Fibroblast of skin of back (primary cell): ENCODE data around the gene PAX4.

ENCODE experiments used
- DNase-seq: peaks from one replicate; pipeline ENCODE4 v3.0.0-alpha.2; 2013

The PAX4 gene

DNA sequence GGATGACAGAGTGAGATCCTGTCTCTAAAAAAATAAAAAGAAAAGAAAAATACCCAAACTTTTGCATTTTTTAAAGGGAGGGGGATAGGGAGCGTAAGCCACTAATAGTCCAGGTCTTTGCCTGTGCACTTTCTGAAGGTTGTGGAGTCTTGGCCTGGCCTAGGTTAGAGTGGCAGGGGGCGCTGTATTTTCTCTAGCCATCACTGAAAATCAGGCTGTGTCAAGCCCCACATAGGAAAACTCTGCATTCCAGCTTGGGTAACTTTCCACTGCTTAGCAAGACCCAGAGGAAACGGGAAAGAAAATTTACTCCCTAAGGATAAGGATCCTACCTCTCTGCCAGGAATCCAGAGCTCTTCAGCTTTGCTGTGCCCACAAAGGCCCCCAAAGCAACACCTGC is 10.5 kb upstream of the PAX4 start:
- DNase-seq, result no peak

DNA sequence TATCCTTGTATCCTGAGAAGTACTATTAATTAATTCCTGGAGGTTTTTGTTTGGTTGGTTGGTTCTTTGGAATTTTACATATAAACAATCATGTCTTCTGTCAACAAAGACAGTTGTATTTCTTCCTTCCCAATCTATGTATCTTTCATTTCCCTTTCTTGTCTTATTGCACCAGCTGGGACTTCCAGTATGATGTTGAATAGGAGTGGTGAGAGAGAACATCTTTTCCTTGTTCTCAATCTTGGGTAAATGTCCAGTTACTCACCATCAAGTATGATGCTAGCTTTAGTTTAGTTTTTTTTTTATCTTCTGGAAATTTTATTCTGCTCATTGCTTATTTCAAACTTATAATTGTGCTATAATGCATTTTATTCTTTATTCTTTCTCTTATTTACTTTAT is 7.4 kb upstream of the PAX4 start:
- no peak for DNase-seq

DNA sequence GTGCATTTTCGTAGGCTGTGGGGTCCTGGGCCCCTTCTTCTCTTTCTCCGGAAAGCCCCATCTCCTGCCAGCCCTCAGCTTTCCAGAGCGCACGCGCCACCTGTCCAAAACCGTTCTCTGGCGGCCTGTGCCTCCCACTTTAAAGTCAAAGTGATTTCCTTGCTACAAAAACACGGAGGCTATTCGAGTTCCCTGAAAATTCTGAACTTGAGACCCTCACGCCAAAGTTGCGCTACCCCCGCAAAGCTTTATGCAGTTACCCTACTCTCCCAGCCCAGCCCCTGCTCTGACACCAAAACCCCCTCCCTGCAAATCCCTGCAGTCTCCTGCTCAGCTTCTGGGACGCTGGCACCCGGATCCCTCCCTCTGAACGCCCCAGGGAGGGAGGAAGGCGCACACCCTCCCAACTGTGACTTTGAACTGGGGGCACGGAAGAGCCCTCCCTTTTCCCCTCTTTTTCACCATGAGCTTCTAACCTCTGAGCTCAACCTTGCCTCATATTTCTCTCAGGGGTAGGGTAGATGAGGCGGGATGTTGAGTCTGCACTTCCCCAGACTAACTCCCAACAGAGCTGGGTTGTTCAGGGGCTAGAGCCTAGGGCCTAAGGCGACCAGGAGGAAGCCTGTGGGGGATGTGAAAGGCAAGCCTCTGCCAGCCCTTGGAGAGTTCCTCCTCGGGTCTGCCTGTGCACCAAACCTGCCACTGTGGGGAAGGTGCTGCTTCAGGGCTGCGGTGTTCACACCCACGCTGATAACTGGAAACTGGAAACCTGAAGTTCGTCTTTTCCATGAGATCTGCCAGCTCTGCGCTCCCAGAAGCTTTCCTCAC is 2.7 kb upstream of the PAX4 start:
- DNase-seq, result no peak

DNA sequence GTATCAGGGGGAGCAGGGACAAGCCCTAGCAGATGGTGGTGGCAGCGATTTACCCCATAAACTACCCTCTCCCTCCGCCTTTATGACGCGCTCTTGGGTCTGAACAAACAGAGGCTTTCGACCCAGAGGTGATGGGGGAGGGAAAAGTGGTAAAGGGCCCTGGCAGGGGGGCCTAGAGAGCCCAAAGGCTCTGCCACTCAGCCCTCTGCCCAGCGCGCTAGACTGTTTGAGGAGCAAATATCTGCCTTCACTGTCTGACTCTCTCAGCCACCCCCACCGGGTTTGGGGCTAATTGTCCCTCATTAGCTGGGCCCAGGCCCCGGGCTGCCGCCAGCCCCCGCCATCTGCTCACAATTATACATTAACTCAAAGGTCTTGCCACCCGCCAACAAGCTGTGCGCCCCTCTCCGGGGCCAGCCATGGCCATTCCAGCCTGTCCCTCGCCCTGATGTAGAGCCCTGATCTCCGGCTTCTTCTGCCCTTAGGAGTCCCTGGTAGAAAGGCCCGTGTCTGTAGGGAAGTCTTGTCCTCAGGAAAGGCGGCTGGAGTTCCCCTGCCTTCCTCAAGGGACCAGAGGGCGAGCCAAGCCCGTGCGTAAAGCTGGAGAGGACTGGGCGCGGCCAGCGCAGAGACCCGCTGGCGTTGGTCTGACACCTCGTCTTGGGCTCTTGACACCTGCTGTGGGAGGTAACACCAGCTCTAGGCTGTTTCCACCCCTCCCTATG is 1.9 kb upstream of the PAX4 start:
- DNase-seq, result no peak

DNA sequence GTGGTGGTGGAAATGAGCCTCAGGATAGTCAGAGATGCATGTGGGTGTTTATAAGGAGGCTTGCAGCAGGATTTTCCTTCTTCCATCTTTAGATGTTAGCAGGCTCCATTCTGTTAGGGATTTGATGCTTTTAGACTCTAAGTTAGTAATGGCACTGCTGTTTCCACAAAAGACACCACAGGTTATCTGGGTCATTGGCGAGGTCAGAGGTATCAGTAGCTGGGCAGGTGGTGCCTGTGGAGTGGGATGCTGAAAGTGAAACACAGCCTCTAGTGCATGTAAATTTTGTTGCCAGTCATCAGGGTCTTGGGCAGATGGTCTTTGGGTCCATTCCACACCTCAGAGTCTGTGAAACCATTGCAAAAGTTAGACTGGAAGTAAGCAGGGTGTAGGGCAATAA is 833 bp upstream of the PAX4 start:
- no peak for DNase-seq

DNA sequence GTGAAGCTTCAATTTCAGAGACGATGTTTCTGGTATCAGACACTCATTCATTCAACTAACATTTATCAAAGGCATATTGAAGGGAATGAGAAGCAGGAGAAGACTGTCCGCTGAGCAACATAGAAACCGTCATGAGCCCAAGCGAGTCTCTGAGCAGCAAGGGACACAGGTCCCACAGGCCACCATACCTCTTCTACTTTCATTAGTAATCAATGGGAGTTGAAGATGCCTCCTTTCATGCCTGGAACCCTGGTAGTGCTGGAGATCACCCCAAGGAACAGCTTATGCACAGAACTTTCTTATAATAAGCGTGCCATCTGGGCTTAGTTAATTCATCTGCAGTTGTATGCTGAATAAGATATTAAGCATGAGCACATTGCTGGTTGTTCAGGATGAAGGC is 1.2 kb downstream of the PAX4 start:
- no peak for DNase-seq

DNA sequence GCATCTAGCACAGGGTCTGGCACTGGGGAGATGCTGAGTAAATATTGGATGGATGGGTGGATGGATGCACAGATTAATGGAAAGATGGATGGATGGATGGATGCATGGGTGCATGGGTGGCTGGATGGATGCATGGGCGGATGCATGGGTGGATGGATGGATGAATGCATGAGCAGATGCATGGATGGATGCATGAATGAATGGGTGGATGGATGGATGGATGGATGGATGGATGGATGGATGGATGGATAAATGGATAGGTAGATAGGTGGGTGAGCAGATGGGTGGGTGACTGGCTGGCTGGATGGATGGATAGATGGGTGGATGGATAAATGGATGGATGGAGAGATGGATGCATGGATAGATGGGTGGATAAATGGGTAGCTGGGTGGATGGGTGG is 5.7 kb downstream of the PAX4 start:
- DNase-seq, result no peak

DNA sequence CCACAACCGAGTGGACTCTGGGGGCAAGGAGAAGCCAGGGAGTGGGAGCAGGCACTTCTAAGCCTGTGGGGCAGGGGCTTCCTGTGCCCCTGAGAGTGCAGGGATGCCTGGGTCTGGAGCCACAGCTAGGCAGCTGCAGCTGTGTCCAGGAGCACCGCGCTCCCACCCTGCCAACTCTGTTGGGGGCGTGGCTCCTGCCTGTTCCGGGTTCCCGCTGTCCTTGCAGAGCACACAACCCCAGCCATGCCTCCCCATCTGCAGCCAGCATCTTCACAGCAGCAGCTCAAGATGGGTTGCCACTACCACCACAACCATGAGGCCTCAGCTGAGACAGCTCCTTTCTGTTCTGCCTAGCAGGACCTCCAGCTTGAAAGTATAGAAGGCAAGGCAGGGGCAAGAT is 8.6 kb downstream of the PAX4 start:
- DNase-seq, result no peak

DNA sequence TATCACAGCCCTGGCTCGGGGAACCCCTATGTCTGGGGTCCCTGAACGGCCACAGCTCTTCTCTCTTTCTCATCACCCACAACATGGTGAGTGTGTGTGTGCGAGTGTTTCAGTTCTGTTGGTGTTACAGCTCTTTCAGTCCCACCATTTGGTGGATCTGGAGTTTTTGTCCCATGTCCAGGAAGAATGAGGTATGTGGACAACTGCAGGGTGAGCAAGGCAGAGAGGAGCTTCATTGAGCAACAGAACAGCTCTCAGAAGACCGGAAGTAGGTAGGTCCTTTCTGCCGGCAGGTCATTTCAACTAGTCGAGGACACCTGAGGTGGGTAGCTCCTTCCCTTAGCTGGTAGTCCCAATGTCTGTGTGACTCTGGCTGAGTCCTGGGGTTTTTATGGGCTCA is 9.5 kb downstream of the PAX4 start:
- DNase-seq, result no peak

DNA sequence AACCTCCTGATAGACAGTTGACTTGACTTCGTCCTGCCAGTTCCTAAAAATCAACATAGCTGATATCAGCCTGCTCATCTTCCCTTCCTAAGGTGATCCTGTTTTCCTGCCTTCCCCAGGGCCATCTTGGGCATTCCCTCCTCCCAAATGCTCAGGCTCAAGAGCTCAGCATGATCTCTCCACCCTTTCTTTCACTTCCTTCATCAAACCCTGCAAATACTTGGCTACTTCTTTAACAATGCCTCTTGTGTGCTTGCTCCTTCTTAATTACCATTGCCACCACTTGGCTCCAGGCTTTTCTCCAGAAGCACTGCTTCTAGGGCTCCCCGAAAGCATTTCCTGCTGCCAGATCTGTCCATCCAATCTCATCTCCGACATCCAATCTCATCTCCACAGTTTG is 17.1 kb downstream of the PAX4 start:
- DNase-seq, result no peak

DNA sequence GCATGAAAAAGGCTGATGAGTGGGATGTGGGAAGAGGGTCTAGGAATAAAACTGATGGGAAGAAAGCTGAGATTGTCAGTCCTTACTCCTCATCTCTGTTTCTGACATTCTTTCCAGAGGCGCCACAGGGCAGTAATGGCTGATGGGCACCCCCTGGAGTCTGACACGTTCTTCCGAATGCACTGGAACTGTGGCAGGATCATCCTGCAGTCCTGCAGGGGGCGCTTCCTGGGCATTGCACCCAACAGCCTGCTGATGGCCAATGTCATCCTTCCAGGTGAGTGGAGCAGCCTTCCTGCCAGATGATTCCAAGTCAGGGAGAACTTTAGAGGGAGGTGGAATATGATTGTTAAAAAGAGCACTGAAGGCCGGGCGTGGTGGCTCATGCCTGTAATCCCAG is 19.6 kb downstream of the PAX4 start:
- DNase-seq, result peak; percentile 13

DNA sequence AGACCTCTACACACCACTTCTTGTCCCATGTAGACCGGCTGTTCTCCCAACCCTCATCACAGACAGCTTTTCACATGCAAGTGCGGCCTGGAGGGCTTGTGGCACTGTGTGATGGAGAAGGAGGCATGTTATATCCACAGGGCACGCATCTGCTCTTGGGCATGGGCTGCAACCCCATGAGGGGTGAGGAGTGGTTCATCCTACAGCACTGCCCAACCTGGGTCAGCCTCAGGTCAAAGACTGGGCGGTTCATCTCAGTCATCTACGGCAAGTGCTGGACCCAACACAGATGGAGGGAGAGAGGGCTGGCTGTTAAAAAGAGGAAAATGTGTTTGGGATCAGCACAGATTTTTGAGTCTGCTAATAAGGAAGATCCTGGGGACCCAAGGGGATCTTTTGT is 22.2 kb downstream of the PAX4 start:
- DNase-seq, result no peak

DNA sequence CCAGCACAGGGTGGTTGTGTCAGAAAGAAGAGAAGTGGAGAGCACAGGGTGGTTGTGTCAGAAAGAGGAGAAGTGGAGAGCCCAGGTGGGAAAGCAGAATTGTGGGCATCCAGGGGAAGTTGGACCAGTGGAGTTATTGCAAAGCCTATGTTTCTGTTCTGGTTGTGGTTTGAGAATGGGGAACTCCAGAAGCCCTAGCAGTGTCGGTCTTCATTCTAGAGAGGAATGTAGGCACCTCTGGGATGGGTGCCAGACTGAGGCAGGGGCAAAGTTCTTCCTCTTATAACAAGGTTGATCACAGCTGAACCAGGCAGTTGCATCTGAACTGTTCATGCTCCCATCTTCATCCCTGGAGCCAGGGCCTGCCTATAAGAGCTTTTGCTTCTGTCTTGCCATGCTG is 23.5 kb downstream of the PAX4 start:
- DNase-seq, result no peak

DNA sequence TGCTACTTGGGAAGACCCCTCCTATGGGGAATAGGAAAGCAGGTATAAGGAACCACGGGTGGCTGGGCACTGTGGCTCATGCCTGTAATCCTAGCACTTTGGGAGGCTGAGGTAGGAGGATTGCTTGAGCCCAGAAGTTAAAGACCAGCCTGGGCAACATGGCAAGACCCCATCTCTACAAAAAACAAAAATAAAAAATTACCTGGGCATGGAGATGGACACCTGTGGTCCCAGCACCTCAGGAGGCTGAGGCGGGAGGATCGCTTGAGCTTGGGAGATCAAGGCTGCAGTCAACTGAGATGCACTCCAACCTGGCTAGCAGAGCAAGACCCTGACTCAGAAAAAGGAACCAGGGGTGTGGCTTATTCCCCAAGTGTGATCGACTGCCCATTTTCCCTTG is 25.4 kb downstream of the PAX4 start:
- no peak for DNase-seq

DNA sequence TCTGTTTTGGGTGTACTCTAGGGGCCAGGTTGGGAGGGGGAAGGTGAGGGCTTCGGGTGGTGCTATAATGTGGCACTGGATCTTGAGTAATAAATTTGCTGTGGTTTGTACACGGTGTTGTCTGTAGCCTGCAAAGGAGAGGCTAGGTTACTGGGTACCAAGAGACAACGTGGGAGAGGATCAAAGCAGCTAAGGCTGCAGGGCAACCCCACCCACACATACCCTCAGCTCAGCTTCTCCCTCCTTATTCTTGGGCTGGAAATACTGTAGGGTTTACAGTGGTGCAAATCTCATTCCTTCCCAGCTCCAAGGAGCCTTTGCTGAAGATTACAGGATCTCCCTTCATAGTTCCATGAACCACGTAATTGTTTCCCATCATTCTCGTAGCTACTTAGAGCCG is 26.4 kb downstream of the PAX4 start:
- no peak for DNase-seq

DNA sequence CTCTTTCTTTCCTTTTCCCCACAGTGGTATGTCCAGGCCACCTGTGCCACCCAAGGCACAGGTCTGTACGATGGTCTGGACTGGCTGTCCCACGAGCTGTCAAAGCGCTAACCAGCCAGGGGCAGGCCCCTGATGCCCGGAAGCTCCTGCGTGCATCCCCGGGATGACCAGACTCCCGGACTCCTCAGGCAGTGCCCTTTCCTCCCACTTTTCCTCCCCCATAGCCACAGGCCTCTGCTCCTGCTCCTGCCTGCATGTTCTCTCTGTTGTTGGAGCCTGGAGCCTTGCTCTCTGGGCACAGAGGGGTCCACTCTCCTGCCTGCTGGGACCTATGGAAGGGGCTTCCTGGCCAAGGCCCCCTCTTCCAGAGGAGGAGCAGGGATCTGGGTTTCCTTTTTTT is 26.8 kb downstream of the PAX4 start:
- no peak for DNase-seq

DNA sequence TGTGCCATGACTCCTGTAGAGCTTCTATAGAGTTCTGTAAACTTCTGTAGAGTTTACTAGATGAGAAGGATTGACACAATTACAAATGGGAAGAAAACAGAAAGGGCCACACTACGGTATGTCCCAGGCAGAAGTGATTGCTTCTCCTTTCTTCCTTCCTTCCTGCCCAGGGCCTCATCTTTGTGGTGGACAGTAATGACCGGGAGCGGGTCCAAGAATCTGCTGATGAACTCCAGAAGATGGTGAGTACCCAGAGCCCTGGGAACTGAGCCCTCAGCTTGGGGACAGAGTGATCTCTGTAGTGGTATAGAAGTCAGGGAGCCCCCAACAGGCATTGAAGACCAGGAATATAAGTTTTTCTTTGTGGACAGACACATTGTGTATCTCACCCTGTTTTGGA is 28.0 kb downstream of the PAX4 start:
- no peak for DNase-seq

DNA sequence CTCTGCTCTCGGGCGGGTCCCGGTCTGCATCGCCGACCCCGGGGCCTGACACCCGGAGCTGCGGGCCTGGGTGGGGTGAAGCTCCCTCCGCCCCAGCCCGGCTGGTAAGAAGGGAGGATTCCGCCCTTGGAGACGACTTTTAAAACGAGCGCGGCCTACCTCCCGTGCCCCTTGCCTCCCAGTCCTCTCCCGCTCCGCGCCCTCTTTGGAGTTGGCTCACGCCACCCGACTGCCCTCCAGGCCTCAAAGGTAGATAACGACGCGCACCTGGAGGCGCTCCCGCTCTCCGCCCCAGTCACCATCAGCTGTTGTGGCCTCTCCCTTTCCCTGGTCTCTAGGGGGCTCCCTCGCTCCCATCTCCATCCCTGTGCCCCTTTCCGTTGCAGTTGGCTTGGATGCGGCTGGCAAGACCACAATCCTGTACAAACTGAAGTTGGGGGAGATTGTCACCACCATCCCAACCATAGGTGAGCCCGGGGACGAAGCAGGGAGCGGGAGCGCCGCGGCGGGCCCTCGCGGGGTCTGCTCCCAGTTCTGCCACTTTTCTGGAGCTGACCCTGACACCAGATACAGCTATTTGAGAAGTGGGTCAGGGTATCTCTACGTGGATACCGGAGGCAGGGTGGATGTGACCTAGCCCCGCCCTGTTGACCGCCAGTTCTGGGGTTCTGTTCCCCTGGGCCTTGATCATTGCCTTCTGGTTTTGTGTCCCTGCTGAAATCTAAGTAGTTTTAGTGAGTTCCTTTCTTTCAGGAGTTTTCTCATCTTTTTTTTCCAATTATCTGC is 29.1 kb downstream of the PAX4 start:
- DNase-seq, result peak; percentile 66

DNA sequence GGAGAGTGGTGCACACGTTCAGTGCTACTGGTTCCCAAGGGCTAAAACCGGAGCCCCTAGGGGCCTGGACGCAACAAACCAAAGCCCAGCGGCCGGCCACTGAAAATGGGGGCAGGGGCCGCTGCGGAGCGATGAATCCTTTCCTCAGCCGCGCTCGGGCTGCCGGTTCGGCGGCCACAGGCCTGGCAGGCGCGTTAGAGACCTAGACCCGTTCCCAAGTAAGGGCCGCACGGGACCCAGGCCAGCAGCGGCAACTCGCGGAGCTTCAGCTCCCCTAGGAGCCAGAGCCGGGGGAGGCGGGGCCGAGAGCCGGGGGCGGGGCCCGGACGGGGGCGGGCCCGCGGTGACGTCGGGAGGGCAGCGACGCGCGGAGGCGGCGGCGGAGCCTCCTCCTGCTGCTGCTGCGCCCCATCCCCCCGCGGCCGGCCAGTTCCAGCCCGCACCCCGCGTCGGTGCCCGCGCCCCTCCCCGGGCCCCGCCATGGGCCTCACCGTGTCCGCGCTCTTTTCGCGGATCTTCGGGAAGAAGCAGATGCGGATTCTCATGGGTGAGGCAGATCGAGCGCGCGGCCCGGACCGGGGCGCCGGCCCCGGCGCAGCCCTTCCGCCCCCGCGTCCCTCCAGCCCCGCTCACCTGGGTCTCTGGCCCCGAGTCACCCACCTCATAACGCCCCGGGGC is 29.8 kb downstream of the PAX4 start, which contains the start of gene ARF5:
ARF5 (plus strand) TSS at position 393 of the 678 bp plus-strand sequence; CDS start at position 481, 88 bp downstream.
- peak; percentile 84 for DNase-seq

DNA sequence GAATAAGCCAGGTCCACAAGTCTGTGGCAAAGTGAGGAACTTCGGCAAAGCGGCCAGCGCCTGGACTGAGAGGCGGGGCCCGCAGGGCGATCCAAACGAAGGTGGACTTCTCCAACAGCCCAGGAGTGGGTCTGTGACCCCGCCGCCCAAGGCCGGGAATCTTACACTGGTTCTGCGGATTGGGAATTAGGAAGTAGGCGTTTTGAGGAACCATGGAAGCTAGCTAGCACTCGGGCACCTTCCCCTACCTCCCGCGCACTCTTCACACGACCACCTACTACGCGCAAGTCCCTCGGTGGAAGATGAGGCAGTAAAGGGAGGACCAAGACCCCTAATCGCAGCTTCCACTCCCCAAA is 30.3 kb downstream of the PAX4 start:
- no peak for DNase-seq

DNA sequence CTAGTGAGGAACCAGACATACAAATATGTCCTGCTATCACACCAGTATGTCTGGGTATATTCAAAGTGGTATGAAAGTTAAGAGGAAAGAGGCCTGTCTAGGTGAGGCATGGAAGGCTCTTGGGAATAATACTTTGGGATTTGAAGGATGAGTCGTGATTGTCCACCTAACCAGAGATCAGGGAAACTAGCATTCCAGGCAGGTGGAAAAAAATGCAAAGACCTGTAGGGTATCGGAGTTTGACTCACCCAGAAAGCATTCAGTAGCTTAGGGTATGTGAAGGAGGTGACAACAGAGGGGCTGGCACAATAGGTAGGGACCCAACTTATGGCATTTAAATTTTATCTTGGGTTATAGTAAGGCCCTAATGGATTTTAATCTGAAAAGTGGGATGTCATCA is 31.6 kb downstream of the PAX4 start:
- DNase-seq, result no peak

DNA sequence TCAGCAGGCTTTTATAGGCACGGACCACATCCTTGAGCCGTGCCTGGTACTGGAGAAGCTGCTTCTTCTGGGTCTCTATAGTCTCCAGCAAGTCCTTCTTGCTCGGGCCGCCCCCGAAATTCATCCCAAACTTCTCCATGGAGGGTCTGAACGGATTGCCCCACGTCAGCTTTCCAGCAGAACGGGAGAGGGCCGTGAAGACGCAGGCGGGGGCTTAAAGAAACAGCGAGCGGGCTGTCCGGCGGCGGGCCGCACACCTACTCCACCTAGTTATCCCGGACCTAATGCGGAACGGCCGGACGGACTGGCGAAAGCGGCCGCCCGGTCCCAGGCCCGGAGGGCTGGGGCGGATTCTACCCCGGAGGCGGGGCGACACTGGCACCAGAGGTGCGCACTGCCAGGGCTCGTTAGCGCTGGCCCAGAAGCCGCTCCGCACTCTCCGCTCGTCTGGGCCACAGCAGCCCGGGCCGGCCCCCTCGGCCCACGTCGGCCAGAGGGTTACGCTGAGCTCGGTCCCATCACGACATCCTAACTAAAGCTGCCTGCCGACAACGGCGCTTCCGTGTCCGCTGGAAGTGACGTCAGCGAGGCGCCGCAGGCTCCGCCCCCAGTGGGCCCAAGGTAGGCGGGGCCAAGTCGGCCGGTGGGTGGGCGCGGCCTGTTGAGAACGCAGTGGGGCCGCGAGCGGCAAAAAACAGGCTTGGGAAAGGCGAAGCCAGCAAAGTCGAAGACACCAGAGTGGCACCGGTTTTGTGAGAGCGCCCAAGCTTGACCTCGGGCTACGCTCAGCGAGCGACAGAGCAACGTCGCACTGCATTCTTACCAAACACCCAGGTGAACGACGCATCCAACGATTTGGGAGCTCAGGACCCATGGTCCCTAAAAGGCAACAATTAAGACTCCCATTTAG is 32.6 kb downstream of the PAX4 start, which contains the start of gene GCC1:
GCC1 (minus strand) TSS at position 553 of the 910 bp plus-strand sequence; CDS start at position 139, 414 bp downstream.
- DNase-seq, result peak; percentile 85
